HUDEP-2 (cell line): ENCODE measurements around the gene SLC25A6.
"Not testable (repeated sequence)": the region's sequence is repeated elsewhere in the genome, so short reads cannot be mapped to it uniquely, and the experiment has no call there.

ENCODE experiments used
- DNase-seq, 76 experiments: peaks; one replicate each; lab custom pipeline; 2025; ENCODE audit not compliant: unreplicated experiment in 76 of 76; lab: John Stamatoyannopoulos, UW

The SLC25A6 gene

GRCh38 chrX:1391707-1392375, at the start of gene SLC25A6:
Gene SLC25A6, minus strand, starts transcription at chrX:1392113. Its CDS starts 104 bp downstream, at chrX:1392009.
- DNase-seq = no peak

GRCh38 chrX:1440506-1440905, 48.6 kb upstream of the SLC25A6 start:
- no peak for DNase-seq

- DNase-seq = no peak
Measured at GRCh38 chrX:1435241-1435895, 43.5 kb upstream of the SLC25A6 start.

- no peak for DNase-seq
Measured at GRCh38 chrX:1434871-1435240, 42.9 kb upstream of the SLC25A6 start.

- DNase-seq = no peak
Measured at GRCh38 chrX:1433646-1434357, 41.9 kb upstream of the SLC25A6 start.

GRCh38 chrX:1430451-1430850, 38.5 kb upstream of the SLC25A6 start:
- DNase-seq = no peak

GRCh38 chrX:1427756-1428155, 35.8 kb upstream of the SLC25A6 start:
- DNase-seq = no peak

- not testable (repeated sequence) for DNase-seq
Measured at GRCh38 chrX:1426321-1426720, 34.4 kb upstream of the SLC25A6 start.

GRCh38 chrX:1425381-1425780, 33.5 kb upstream of the SLC25A6 start:
- no peak for DNase-seq

GRCh38 chrX:1424147-1424851, 32.4 kb upstream of the SLC25A6 start:
- no peak for DNase-seq

GRCh38 chrX:1423215-1423614, 31.3 kb upstream of the SLC25A6 start:
- DNase-seq = no peak

- no peak for DNase-seq
Measured at GRCh38 chrX:1422135-1422465, 30.2 kb upstream of the SLC25A6 start.

- no peak for DNase-seq
Measured at GRCh38 chrX:1421433-1422134, 29.7 kb upstream of the SLC25A6 start.

GRCh38 chrX:1420371-1420770, 28.5 kb upstream of the SLC25A6 start:
- DNase-seq = no peak

- no peak for DNase-seq
Measured at GRCh38 chrX:1419545-1420355, 27.8 kb upstream of the SLC25A6 start.

- DNase-seq = no peak
Measured at GRCh38 chrX:1418901-1419544, 27.1 kb upstream of the SLC25A6 start.

- no peak for DNase-seq
Measured at GRCh38 chrX:1417921-1418771, 26.2 kb upstream of the SLC25A6 start.

GRCh38 chrX:1416965-1417760, 25.2 kb upstream of the SLC25A6 start:
- DNase-seq = no peak
